GM10248 (cell line): ENCODE data around the gene ACYP1.

Experiments
- CTCF ChIA-PET: fragments of 300-600 bp; sonication (Branson Sonifier 250); formaldehyde crosslinking; extraction: SDS; loops from one replicate; lab custom pipeline; 2021; ENCODE audit warnings: antibody characterized with exemption; lab: Yijun Ruan, JAX
- POLR2A ChIA-PET: fragments of 350-650 bp; sonication (Branson Sonifier 250); formaldehyde crosslinking; extraction: SDS; loops from one replicate; lab custom pipeline; 2020; ENCODE audit warnings: antibody characterized with exemption; lab: Yijun Ruan, JAX
- DNase-seq: peaks from one replicate; pipeline ENCODE4 v3.0.0; 2012; ENCODE audit errors: extremely low spot score
- CTCF ChIP-seq: IDR thresholded peaks from 2 replicates; pipeline ENCODE4 v1.5.1; 2012; ENCODE audit warnings: mild to moderate bottlenecking, low read depth; ENCODE audit errors: extremely low read depth, missing control alignments, control extremely low read depth

ACYP1 gene

GRCh38 chr14:75063491-75064204, at the start of gene ACYP1:
ACYP1 (minus strand) TSS chr14:75064024; CDS start chr14:75063553, 471 bp downstream.
- ChIA-PET CTCF (interaction anchor here (0.9 to 5.2 kb wide), 8 partner anchors 10 to 241 kb away, joined by 3 to 27 read pairs (median 7); no protein-coding TSS in a partner anchor), POLR2A (interaction anchor here (0.6 kb wide), 1 partner anchor 12 kb away, joined by 3 read pairs; no protein-coding TSS in a partner anchor)
- TF ChIP-seq CTCF: no peak
- DNase-seq: peak; percentile 96

GRCh38 chr14:75109877-75110276, 46.1 kb upstream of the ACYP1 start:
- no peak for TF ChIP-seq CTCF
- no peak for DNase-seq
- ChIA-PET POLR2A (no interaction called here), CTCF (interaction anchor here (1.0 to 1.4 kb wide), 2 partner anchors 9 to 15 kb away, joined by 3 to 7 read pairs; no protein-coding TSS in a partner anchor)

DNA sequence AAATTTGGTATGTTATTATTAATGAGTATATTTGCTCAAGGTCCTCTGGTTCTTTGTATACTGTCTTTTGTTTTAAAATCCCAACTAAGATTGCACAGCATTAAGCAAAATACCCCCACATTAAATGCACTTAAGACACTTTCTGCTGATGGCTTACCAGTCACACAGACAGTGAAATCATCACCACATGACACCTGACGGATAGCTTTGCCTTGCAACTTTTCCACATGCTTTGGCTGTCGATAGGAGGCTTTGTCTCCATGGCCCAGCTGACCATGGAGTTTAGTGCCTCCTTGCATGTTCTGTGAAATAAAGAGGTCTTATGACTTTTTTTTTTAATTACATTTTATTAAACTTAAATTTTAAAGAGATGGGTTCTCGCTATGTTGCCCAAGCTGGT, 43.4 kb upstream of the ACYP1 start:
- no peak for DNase-seq
- no peak for TF ChIP-seq CTCF
- CTCF ChIA-PET: interaction anchor here (1.0 to 1.3 kb wide), 2 partner anchors 19 to 247 kb away, joined by 3 to 9 read pairs; no protein-coding TSS in a partner anchor
- POLR2A ChIA-PET: no interaction called here

DNA sequence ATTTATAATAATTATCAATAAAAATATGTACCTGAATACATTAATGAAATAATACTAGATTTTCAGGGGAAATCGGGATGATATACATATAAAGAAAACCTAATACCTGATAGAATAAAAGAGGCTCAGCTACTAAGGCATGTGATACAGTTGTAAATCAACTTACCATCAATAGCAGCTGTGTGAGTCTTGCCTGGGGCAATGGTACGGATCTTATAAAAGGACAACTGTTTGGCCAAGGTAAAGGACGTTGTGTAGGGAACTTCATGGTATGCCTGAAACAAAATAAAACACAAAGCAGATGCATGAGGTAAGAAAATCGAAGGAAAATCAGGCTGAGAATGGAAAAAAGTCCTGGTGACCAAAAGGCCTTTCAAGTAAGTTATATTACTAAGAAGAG, 37.7 kb upstream of the ACYP1 start:
- DNase-seq: no peak
- ChIA-PET CTCF (interaction anchor here (1.3 to 4.5 kb wide), 3 partner anchors 9 to 240 kb away, joined by 5 to 48 read pairs (median 7); no protein-coding TSS in a partner anchor), POLR2A (no interaction called here)
- TF ChIP-seq CTCF: no peak

DNA sequence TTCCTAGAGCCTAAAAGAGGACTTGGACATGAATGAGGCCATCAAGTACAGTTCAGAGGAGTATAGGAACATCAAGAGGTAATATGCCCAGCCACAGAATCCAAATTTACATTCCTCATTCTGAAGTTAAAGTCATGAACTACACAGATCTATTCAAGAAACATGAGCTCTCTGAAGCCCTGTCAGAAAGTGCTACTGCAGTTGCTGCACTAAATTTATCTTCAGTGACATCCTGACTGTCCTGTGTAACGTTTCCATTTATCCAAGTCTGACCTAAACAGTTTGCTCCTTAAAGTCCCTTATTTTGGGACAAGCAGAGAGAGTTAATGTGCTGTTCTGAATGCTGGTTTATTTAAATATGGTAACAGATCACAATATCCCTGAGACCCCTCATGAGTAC, 34.9 kb upstream of the ACYP1 start:
- TF ChIP-seq CTCF: no peak
- POLR2A ChIA-PET: no interaction called here
- DNase-seq: no peak
- CTCF ChIA-PET: interaction anchor here (1.0 to 4.5 kb wide), 3 partner anchors 9 to 238 kb away, joined by 3 to 48 read pairs (median 3); no protein-coding TSS in a partner anchor

GRCh38 chr14:75098212-75098611, 34.4 kb upstream of the ACYP1 start:
- TF ChIP-seq CTCF: no peak
- DNase-seq: no peak
- ChIA-PET CTCF (interaction anchor here (1.0 to 4.5 kb wide), 3 partner anchors 9 to 237 kb away, joined by 3 to 48 read pairs (median 3); no protein-coding TSS in a partner anchor), POLR2A (no interaction called here)
